H1 (cell line): ENCODE results near the gene PTPRD.

Experiments
- EGR1 ChIP-seq: IDR thresholded peaks from 2 replicates; pipeline ENCODE4 v1.6.1; 2011; ENCODE audit warnings: low read depth, low read length, borderline replicate concordance
- EP300 ChIP-seq, 2 experiments: IDR thresholded peaks; 1 replicate in 1 of 2; 2 replicates in 1 of 2; pipeline ENCODE4 v1.6.1; 2011 to 2012; ENCODE audit warnings: low read depth in 2 of 2, low read length in 2 of 2, mild to moderate bottlenecking in 2 of 2, borderline replicate concordance in 1 of 2, inconsistent platforms in 1 of 2, moderate library complexity in 1 of 2
- EZH2 ChIP-seq: fragments of 200-600 bp; sonication (generic); IDR thresholded peaks from 2 replicates; pipeline ENCODE4 v1.7.1; 2012; ENCODE audit warnings: low read depth, mild to moderate bottlenecking, moderate library complexity, low read length, inconsistent platforms; ENCODE audit not compliant: severe bottlenecking
- GABPA ChIP-seq: IDR thresholded peaks from 2 replicates; pipeline ENCODE4 v1.6.1; 2011; ENCODE audit warnings: mild to moderate bottlenecking, low read length, moderate library complexity, borderline replicate concordance; ENCODE audit not compliant: insufficient read depth
- POLR2A ChIP-seq, 2 experiments: IDR thresholded peaks; 1 replicate in 1 of 2; 2 replicates in 1 of 2; pipeline ENCODE4 v1.6.1; 2011; ENCODE audit warnings: low read depth in 2 of 2, low read length in 2 of 2, mild to moderate bottlenecking in 2 of 2; ENCODE audit errors: control extremely low read depth in 1 of 2
- POLR2AphosphoS5 ChIP-seq: IDR thresholded peaks from 2 replicates; pipeline ENCODE4 v1.6.1; 2011; ENCODE audit warnings: low read depth, low read length
- RAD21 ChIP-seq, 2 experiments: IDR thresholded peaks in 1 of 2; conservative IDR thresholded peaks in 1 of 2; 2 replicates each; pipeline ENCODE4 v1.6.1; 2011; ENCODE audit warnings: low read depth in 2 of 2, low read length in 2 of 2, improper control_type of control experiment in 1 of 2, inconsistent platforms in 1 of 2, mild to moderate bottlenecking in 1 of 2, moderate library complexity in 1 of 2
- SP1 ChIP-seq: IDR thresholded peaks from 2 replicates; pipeline ENCODE4 v1.6.1; 2011; ENCODE audit warnings: low read depth, low read length
- TCF12 ChIP-seq: IDR thresholded peaks from 2 replicates; pipeline ENCODE4 v1.6.1; 2011; ENCODE audit warnings: low read depth, mild to moderate bottlenecking, low read length
- TF ChIP-seq, protein P1 (sequence below), 3 experiments: IDR thresholded peaks; 1 replicate in 2 of 3; 2 replicates in 1 of 3; pipeline versions ENCODE4 v1.5.1 to v1.6.1; 2011; ENCODE audit warnings: low read length in 3 of 3, mild to moderate bottlenecking in 3 of 3, inconsistent platforms in 2 of 3, low read depth in 1 of 3, moderate library complexity in 1 of 3; ENCODE audit not compliant: insufficient read depth in 1 of 3; ENCODE audit errors: control extremely low read depth in 1 of 3

DNA sequence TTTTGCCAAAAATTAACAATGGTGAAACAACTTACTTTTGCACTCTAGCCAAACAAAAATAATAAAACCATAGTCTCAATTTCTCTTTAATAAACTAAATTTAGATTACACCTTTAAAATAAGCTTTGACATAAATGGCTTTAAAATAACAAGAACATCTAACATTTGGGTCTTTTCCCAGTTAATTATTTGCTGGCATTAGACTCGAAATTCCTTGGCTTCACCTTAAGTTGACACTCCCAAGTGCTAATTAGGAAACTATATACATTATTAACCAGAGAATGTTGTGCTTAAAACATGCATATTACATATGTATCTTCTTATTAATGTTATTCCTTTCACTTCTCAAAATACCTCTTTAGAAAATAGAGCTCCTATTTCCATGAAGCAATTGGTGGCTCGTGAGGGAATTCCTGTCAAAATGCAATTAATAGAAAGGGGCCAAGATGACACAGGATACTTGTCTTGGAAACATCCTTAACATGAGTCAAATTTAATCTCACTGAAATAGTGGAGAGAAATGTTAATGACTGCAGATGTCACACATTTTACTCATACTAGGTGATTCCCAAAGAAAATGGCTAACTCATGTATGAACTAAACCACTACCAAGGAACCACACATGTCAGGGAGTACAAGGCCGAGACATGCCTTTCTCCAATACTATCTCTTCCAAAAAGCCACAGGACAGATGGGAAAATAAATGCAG lies 1880.3 kb downstream of the PTPRD start:
- TF ChIP-seq EP300 (IDR thresholded peaks at IDR 0.05; ENCODE audit: borderline replicate concordance in 1 of 2, low read depth in 2 of 2, low read length in 2 of 2): no peak
- TF ChIP-seq, protein P1, sequence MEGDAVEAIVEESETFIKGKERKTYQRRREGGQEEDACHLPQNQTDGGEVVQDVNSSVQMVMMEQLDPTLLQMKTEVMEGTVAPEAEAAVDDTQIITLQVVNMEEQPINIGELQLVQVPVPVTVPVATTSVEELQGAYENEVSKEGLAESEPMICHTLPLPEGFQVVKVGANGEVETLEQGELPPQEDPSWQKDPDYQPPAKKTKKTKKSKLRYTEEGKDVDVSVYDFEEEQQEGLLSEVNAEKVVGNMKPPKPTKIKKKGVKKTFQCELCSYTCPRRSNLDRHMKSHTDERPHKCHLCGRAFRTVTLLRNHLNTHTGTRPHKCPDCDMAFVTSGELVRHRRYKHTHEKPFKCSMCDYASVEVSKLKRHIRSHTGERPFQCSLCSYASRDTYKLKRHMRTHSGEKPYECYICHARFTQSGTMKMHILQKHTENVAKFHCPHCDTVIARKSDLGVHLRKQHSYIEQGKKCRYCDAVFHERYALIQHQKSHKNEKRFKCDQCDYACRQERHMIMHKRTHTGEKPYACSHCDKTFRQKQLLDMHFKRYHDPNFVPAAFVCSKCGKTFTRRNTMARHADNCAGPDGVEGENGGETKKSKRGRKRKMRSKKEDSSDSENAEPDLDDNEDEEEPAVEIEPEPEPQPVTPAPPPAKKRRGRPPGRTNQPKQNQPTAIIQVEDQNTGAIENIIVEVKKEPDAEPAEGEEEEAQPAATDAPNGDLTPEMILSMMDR (IDR thresholded peaks at IDR 0.05; ENCODE audit: control extremely low read depth in 1 of 3, insufficient read depth in 1 of 3, low read depth in 1 of 3, low read length in 3 of 3): no peak
- no peak for TF ChIP-seq EGR1
- TF ChIP-seq POLR2AphosphoS5: no peak
- no peak for TF ChIP-seq EZH2
- no peak for TF ChIP-seq RAD21 (IDR thresholded peaks at IDR 0.05 in 1 of 2, conservative IDR thresholded peaks at IDR 0.05 in 1 of 2; ENCODE audit: low read depth in 2 of 2, low read length in 2 of 2)
- no peak for TF ChIP-seq POLR2A (IDR thresholded peaks at IDR 0.05; ENCODE audit: control extremely low read depth in 1 of 2, low read depth in 2 of 2, low read length in 2 of 2)
- TF ChIP-seq TCF12: no peak
- TF ChIP-seq GABPA: no peak
- no peak for TF ChIP-seq SP1
